Measurements from ENCODE around the gene SLC27A4.

- TF ChIP-seq POLR2A (IDR thresholded peaks at IDR 0.05) (no peak), CTCF (IDR thresholded peaks at IDR 0.05) (no peak)
Measured at GRCh38 chr9:128335161-128335560, 5.2 kb upstream of the SLC27A4 start.
